Activated T-cell treated with anti-CD3 and anti-CD28 coated beads, Interleukin-2, amount 50 U/mL, for 4 hours (primary cell): ENCODE data around the gene RALA. TPM values are rescaled to one million over a fixed set of nuclear protein-coding genes. Genes with fewer than 3 reads are reported as not detected.

Source experiments
- ATAC-seq, 2 donors: fragments of 200-7000 bp; cut with Tn5 transposase; one replicate each; pipeline ENCODE4 v1.10.0; 2021
- DNase-seq: peaks from one replicate; pipeline ENCODE4 v3.0.0-alpha.2; 2020
- H3K27me3 Mint-ChIP-seq: one replicate; pipeline ENCODE4 v1.8.0; 2021; ENCODE audit warnings: low read depth, mixed read lengths
- H3K36me3 Mint-ChIP-seq: one replicate; pipeline ENCODE4 v1.8.0; 2022; ENCODE audit warnings: mixed read lengths; ENCODE audit not compliant: insufficient read depth
- H3K4me1 Mint-ChIP-seq: one replicate; pipeline ENCODE4 v1.8.0; 2021; ENCODE audit warnings: low read depth, mixed read lengths
- H3K4me3 Mint-ChIP-seq: one replicate; pipeline ENCODE4 v1.8.0; 2021; ENCODE audit warnings: mild to moderate bottlenecking, moderate library complexity, mixed read lengths
- H3K9me3 Mint-ChIP-seq: one replicate; pipeline ENCODE4 v1.8.0; 2021; ENCODE audit warnings: mixed read lengths
- total RNA-seq, 3 donors: library from RNA; stranded (reverse); gene quantifications; one replicate each; pipeline ENCODE4 v1.2.1, GENCODE V29; 2021

Gene RALA
- total RNA-seq, 3 donors from 2014 or later = 28.5 to 31.3 (median 30.1) TPM

DNA sequence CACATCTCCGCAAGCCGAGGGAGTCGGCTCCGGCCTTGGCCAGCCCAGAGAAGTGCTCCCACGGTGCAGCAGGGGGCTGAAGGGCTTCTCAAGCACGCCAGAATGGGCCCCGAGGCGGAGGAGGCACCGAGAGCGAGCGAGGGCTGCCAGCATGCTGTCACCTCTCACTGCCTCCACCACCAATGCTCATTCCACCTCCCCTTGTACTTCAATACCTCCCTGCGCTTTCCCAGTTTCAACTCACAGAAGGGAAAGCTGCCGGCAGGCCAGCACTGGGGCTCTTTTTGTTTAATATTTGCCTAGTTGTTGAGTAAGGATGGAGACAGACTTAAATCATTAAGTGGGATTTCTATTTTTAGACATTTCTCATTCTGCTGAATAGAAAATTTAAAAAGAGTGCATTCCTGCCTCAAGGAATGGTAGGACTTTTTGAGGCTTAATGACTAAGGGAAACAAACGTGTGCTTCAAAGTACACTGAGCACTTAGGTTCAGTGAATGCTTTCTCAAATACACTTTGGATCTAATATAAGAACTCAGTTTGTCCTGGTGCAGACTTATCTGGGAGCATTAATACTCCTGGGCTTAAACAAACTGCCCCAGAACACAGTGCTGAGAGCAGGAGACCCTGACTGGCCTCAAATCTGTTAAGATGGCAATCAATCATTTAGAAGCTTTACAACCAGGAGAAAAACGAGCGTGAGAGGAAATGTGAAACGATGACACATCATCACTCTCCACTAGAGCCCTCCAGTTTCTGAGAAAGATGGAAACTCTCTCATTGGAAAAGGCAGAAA lies 131.2 kb downstream of the RALA start:
- no peak overlapping the region for H3K4me3 Mint-ChIP-seq
- DNase-seq = no peak
- no peak for ATAC-seq

DNA sequence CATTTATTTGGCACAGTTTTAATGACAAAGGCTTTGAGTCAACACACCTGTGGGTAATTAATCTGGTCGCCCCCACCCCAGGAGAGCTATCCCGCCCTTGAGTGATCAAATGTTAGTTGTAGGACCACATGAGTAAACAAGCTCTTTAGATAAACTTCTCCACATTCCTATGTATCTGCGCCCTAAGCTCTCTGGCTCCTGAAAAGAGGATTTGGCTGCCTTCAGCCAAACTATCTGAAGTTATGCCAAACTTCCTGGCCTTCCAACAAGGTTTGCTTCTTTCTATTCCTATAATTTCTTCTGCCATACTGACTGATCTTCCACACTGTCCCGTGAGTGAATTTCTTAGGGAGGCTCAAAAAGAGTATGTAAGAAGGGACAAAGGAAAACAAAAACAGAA lies 134.2 kb downstream of the RALA start:
- DNase-seq = no peak
- H3K27me3 Mint-ChIP-seq = no peaks in the 10 kb centered on the region
- peaks cover 5% of the 10 kb centered on the region for H3K4me1 Mint-ChIP-seq
- ATAC-seq = no peak
- H3K4me3 Mint-ChIP-seq = no peak overlapping the region
- H3K36me3 Mint-ChIP-seq = peaks cover 7% of the 10 kb centered on the region
- H3K9me3 Mint-ChIP-seq = no peaks in the 10 kb centered on the region

More for the DNA sequence above, 131.2 kb downstream of the RALA start:
- Mint-ChIP-seq H3K27me3 (no peaks in the 10 kb centered on the region), H3K36me3 (peaks cover 12% of the 10 kb centered on the region), H3K4me1 (peaks cover 5% of the 10 kb centered on the region), H3K9me3 (no peaks in the 10 kb centered on the region)

Other genes with a start within 250 kb of the RALA start
- 10 to 100 TPM in 1 of 3 donors, 1 to 10 TPM in 2; 9.2 to 11.3 (median 9.3) TPM for gene YAE1, start 57.2 kb upstream of the RALA start, total RNA-seq